PC-3 (cell line): Measurements from ENCODE around the gene GFM1. TPM values are rescaled to one million over a fixed set of nuclear protein-coding genes. Genes with fewer than 3 reads are reported as not detected.

ENCODE experiments used
- ATAC-seq: fragments of 200-7000 bp; cut with Tn5 transposase; 2 replicates; pipeline ENCODE4 v1.9.1; 2020; ENCODE audit warnings: mild to moderate bottlenecking, moderate library complexity
- BruUV-seq: library from RNA; stranded (reverse); fragments of 400-500 nt; replicated peaks from 2 replicates; lab custom pipeline; 2021; lab: Mats Ljungman, UMichigan
- CTCF ChIA-PET: fragments of 300-600 bp; sonication (Branson Sonifier 250); formaldehyde crosslinking; loops from one replicate; lab custom pipeline; 2022; ENCODE audit warnings: antibody characterized with exemption; lab: Charles Lee
- POLR2A ChIA-PET: fragments of 300-600 bp; sonication (Branson Sonifier 250); formaldehyde crosslinking; loops from one replicate; lab custom pipeline; 2022; ENCODE audit warnings: antibody characterized with exemption; ENCODE audit not compliant: unreplicated experiment; lab: Charles Lee
- DNase-seq: peaks from one replicate; pipeline ENCODE4 v3.0.0-alpha.2; 2015
- H2AFZ ChIP-seq: fragments of 300-600 bp; sonication (generic); 2 replicates; pipeline ENCODE4 v1.6.0; 2016; ENCODE audit warnings: antibody characterized with exemption, low read length
- H3F3A ChIP-seq: fragments of 300-600 bp; sonication (generic); one replicate; pipeline ENCODE4 v1.6.0; 2017; ENCODE audit warnings: antibody characterized with exemption, low read length, control low read depth, mild to moderate bottlenecking; ENCODE audit not compliant: unreplicated experiment
- H3K27ac ChIP-seq: fragments of 300-600 bp; sonication (generic); 2 replicates; pipeline ENCODE4 v1.5.1; 2016; ENCODE audit warnings: mild to moderate bottlenecking, low read length
- H3K27me3 ChIP-seq: fragments of 300-600 bp; sonication (generic); 2 replicates; pipeline ENCODE4 v1.6.1; 2016; ENCODE audit warnings: low read length, mixed read lengths
- H3K36me3 ChIP-seq: fragments of 300-600 bp; sonication (generic); 2 replicates; pipeline ENCODE4 v1.6.1; 2016; ENCODE audit warnings: low read depth, mixed run types, low read length, mixed read lengths
- H3K4me1 ChIP-seq: fragments of 300-600 bp; sonication (generic); 2 replicates; pipeline ENCODE4 v1.5.1; 2016; ENCODE audit warnings: low read length; ENCODE audit not compliant: insufficient read depth
- H3K4me2 ChIP-seq: fragments of 300-600 bp; sonication (generic); 2 replicates; pipeline ENCODE4 v1.6.0; 2016; ENCODE audit warnings: low read length
- H3K4me3 ChIP-seq: fragments of 300-600 bp; sonication (generic); 2 replicates; pipeline ENCODE4 v1.5.1; 2016; ENCODE audit warnings: mild to moderate bottlenecking, low read length, mixed read lengths
- H3K79me2 ChIP-seq: fragments of 300-600 bp; sonication (generic); 2 replicates; pipeline ENCODE4 v1.6.1; 2017; ENCODE audit warnings: low read length, mixed read lengths
- H3K9ac ChIP-seq: fragments of 300-600 bp; sonication (generic); 2 replicates; pipeline ENCODE4 v1.6.0; 2016; ENCODE audit warnings: mild to moderate bottlenecking, low read length
- H3K9me2 ChIP-seq: fragments of 300-600 bp; sonication (generic); replicated peaks from 2 replicates; pipeline ENCODE4 v1.6.1; 2016; ENCODE audit warnings: mixed run types, low read length, mixed read lengths
- H3K9me3 ChIP-seq: fragments of 300-600 bp; sonication (generic); 2 replicates; pipeline ENCODE4 v1.6.1; 2016; ENCODE audit warnings: low read length, mixed read lengths
- H4K20me1 ChIP-seq: fragments of 300-600 bp; sonication (generic); 2 replicates; pipeline ENCODE4 v1.6.1; 2016; ENCODE audit warnings: low read length, mixed read lengths
- CTCF ChIP-seq: fragments of 300-600 bp; sonication (generic); conservative IDR thresholded peaks from 2 replicates; pipeline ENCODE4 v1.5.1; 2017; ENCODE audit warnings: antibody characterized with exemption, low read depth, mild to moderate bottlenecking, low read length
- EZH2 ChIP-seq: fragments of 300-600 bp; sonication (generic); IDR thresholded peaks from one replicate; pipeline ENCODE4 v1.6.1; 2017; ENCODE audit warnings: antibody characterized with exemption, mild to moderate bottlenecking, low read length; ENCODE audit not compliant: unreplicated experiment
- EZH2phosphoT487 ChIP-seq: fragments of 300-600 bp; sonication (generic); IDR thresholded peaks from 2 replicates; pipeline ENCODE4 v1.6.1; 2018; ENCODE audit warnings: mild to moderate bottlenecking, antibody characterized with exemption, low read length, borderline replicate concordance
- intact Hi-C: fragments of 100-400 bp; cut with micrococcal nuclease; formaldehyde crosslinking; loops from 2 replicates; pipeline ENCODE4 v1.9.0; 2023
- total RNA-seq: library from RNA; depleted of rRNA; stranded (reverse); fragments of >200 nt; gene quantifications from 2 replicates; pipeline ENCODE4 v1.2.3, GENCODE V29; 2014

The GFM1 gene
- total RNA-seq, 1 experiment from 2014 or later, result 37.5 TPM

- ATAC-seq, result peak; percentile 53
Observed at GRCh38 chr3:158702815-158703481, 58.6 kb downstream of the GFM1 start.

GRCh38 chr3:158703566-158703965, 59.2 kb downstream of the GFM1 start:
- Histone ChIP-seq H3K4me2 (peak overlapping the region; percentile 26), H3K36me3 (peaks cover 5% of the 10 kb centered on the region; the same call in 1 of the 2 replicates), H3K4me3 (no peak overlapping the region; the same call in 1 of the 2 replicates), H3K9me2 (no peaks in the 10 kb centered on the region), H4K20me1 (no peaks in the 10 kb centered on the region), H3K9me3 (no peaks in the 10 kb centered on the region), H3K27ac (peak overlapping the region; percentile 96), H3F3A (peaks cover 11% of the 10 kb centered on the region), H3K27me3 (no peaks in the 10 kb centered on the region), H3K4me1 (peaks cover 69% of the 10 kb centered on the region), H3K79me2 (peaks cover 31% of the 10 kb centered on the region), H2AFZ (no peak overlapping the region), H3K9ac (peak overlapping the region; percentile 77)
- no peak for TF ChIP-seq EZH2
- no peak for TF ChIP-seq CTCF
- TF ChIP-seq EZH2phosphoT487, result no peak
- intact Hi-C loops, result no loop called here
- ATAC-seq (no peak), DNase-seq (no peak)
- POLR2A ChIA-PET, result interaction anchor here (0.5 to 0.6 kb wide), 2 partner anchors 15 to 20 kb away, joined by 3 read pairs; no protein-coding TSS in a partner anchor
- no TSS peak for BruUV-seq
- CTCF ChIA-PET, result no interaction called here

More at GRCh38 chr3:158702815-158703481, 58.6 kb downstream of the GFM1 start:
- Histone ChIP-seq H3K9me2 (no peaks in the 10 kb centered on the region), H3K9ac (peak overlapping the region; percentile 77), H3K36me3 (peaks cover under 1% of the 10 kb centered on the region; the same call in 1 of the 2 replicates), H3K27me3 (no peaks in the 10 kb centered on the region), H3K9me3 (no peaks in the 10 kb centered on the region), H2AFZ (no peak overlapping the region), H3K27ac (peak overlapping the region; percentile 96), H4K20me1 (no peaks in the 10 kb centered on the region), H3K4me2 (peak overlapping the region; percentile 26), H3K79me2 (peaks cover 31% of the 10 kb centered on the region), H3K4me3 (no peak overlapping the region; the same call in 1 of the 2 replicates), H3K4me1 (peaks cover 69% of the 10 kb centered on the region), H3F3A (peaks cover 11% of the 10 kb centered on the region)
- TF ChIP-seq EZH2, result no peak
- no peak for TF ChIP-seq CTCF
- no peak for TF ChIP-seq EZH2phosphoT487
- intact Hi-C loops, result no loop called here
- ChIA-PET CTCF (no interaction called here), POLR2A (interaction anchor here (0.5 to 0.6 kb wide), 2 partner anchors 16 to 20 kb away, joined by 3 read pairs; no protein-coding TSS in a partner anchor)
- no TSS peak for BruUV-seq
- DNase-seq, result peak; percentile 64
